HCT116 (cell line): ENCODE results near the gene RCAN3.

Experiments used
- ATF3 ChIP-seq: IDR thresholded peaks from 2 replicates; pipeline ENCODE4 v1.6.1; 2012
- CTCF ChIP-seq, 3 experiments: fragments of 200-600 bp in 1 of 3; sonication (generic) in 1 of 3; IDR thresholded peaks in 2 of 3; conservative IDR thresholded peaks in 1 of 3; 2 replicates each; pipeline ENCODE4 v1.5.1; 2012 to 2017; ENCODE audit warnings: low read depth in 2 of 3, low read length in 2 of 3, antibody characterized with exemption in 1 of 3, borderline replicate concordance in 1 of 3, control low read depth in 1 of 3, mild to moderate bottlenecking in 1 of 3, mixed read lengths in 1 of 3, mixed run types in 1 of 3, moderate library complexity in 1 of 3; ENCODE audit not compliant: insufficient read depth in 1 of 3
- EZH2 ChIP-seq: fragments of 200-600 bp; sonication (generic); IDR thresholded peaks from 2 replicates; pipeline ENCODE4 v1.6.1; 2017; ENCODE audit warnings: antibody characterized with exemption, mixed run types
- EZH2phosphoT487 ChIP-seq: fragments of 200-600 bp; IDR thresholded peaks from 2 replicates; pipeline ENCODE4 v1.6.1; 2018; ENCODE audit warnings: antibody characterized with exemption, borderline replicate concordance
- POLR2A ChIP-seq: IDR thresholded peaks from 2 replicates; pipeline ENCODE4 v1.7.0; 2011; ENCODE audit warnings: borderline replicate concordance; ENCODE audit not compliant: insufficient read depth, insufficient read length; ENCODE audit errors: extremely low read depth
- POLR2AphosphoS5 ChIP-seq: IDR thresholded peaks from 2 replicates; pipeline ENCODE4 v1.6.1; 2011; ENCODE audit warnings: mild to moderate bottlenecking, low read depth, low read length, moderate library complexity
- REST ChIP-seq: IDR thresholded peaks from 2 replicates; pipeline ENCODE4 v1.6.1; 2012; ENCODE audit warnings: low read depth
- ZFX ChIP-seq: fragments of 450-650 bp; IDR thresholded peaks from 2 replicates; pipeline ENCODE4 v1.6.1; 2017

GRCh38 chr1:24481101-24481500 lies 21.5 kb upstream of the RCAN3 start:
- TF ChIP-seq POLR2AphosphoS5 (no peak), ZFX (no peak), POLR2A (no peak), CTCF (IDR thresholded peaks at IDR 0.05 in 2 of 3, conservative IDR thresholded peaks at IDR 0.05 in 1 of 3; ENCODE audit: borderline replicate concordance in 1 of 3, insufficient read depth in 1 of 3, low read depth in 2 of 3, low read length in 2 of 3) (no peak), ATF3 (no peak), EZH2phosphoT487 (no peak), EZH2 (no peak), REST (no peak)
